AG08395 (cell line): ENCODE measurements around the gene PLIN3.
"Not testable (repeated sequence)": the region's sequence is repeated elsewhere in the genome, so short reads cannot be mapped to it uniquely, and the experiment has no call there.

ENCODE experiments used
- DNase-seq: peaks from one replicate; pipeline ENCODE4 v3.0.0; 2012; ENCODE audit warnings: mixed read lengths, low spot score

The PLIN3 gene

GRCh38 chr19:4845975-4846374 lies 21.5 kb downstream of the PLIN3 start:
- DNase-seq = not testable (repeated sequence)

- DNase-seq = peak; percentile 55
These were observed 22.9 kb downstream of the PLIN3 start for GRCh38 chr19:4844348-4845179.

GRCh38 chr19:4843647-4843965 lies 23.9 kb downstream of the PLIN3 start:
- no peak for DNase-seq

- no peak for DNase-seq
These were observed 28.3 kb downstream of the PLIN3 start for GRCh38 chr19:4839192-4839591.

GRCh38 chr19:4832776-4833175 lies 34.7 kb downstream of the PLIN3 start:
- no peak for DNase-seq

- DNase-seq = not testable (repeated sequence)
These were observed 35.5 kb downstream of the PLIN3 start for GRCh38 chr19:4831979-4832340.

GRCh38 chr19:4831304-4831978 lies 36.0 kb downstream of the PLIN3 start, which contains the start of gene TICAM1:
Gene TICAM1, minus strand, starts transcription at chr19:4831712. Its CDS starts 13,335 bp downstream, at chr19:4818377.
- peak; percentile 78 for DNase-seq

GRCh38 chr19:4830768-4831265 lies 36.6 kb downstream of the PLIN3 start:
- no peak for DNase-seq

GRCh38 chr19:4830332-4830731 lies 37.1 kb downstream of the PLIN3 start:
- DNase-seq = no peak

GRCh38 chr19:4829001-4829712 lies 38.3 kb downstream of the PLIN3 start:
- no peak for DNase-seq

- no peak for DNase-seq
These were observed 43.9 kb downstream of the PLIN3 start for GRCh38 chr19:4823577-4823976.

- not testable (repeated sequence) for DNase-seq
These were observed 45.1 kb downstream of the PLIN3 start for GRCh38 chr19:4822354-4822753.

GRCh38 chr19:4821265-4821664 lies 46.2 kb downstream of the PLIN3 start:
- DNase-seq = no peak

- DNase-seq = no peak
These were observed 49.8 kb downstream of the PLIN3 start for GRCh38 chr19:4817467-4818277.

- no peak for DNase-seq
These were observed 50.6 kb downstream of the PLIN3 start for GRCh38 chr19:4816950-4817278.

GRCh38 chr19:4816202-4816949 lies 51.1 kb downstream of the PLIN3 start:
- DNase-seq = no peak

- peak; percentile 97 for DNase-seq
These were observed 51.9 kb downstream of the PLIN3 start for GRCh38 chr19:4815426-4816201.

GRCh38 chr19:4814625-4815425 lies 52.6 kb downstream of the PLIN3 start:
- DNase-seq = peak; percentile 31

- DNase-seq = peak; percentile 55
These were observed 55.9 kb downstream of the PLIN3 start for GRCh38 chr19:4811328-4812131.
